NCI-H82 treated with DMSO at 0.1 percent for 48 hours (cell line): ENCODE measurements around the gene FAM25G.
A peak's percentile ranks its signal among the peaks of the same experiment; 100 is the strongest.

ENCODE experiments used
- DNase-seq: peaks from one replicate; lab custom pipeline; 2025; ENCODE audit not compliant: unreplicated experiment; lab: John Stamatoyannopoulos, UW

Gene FAM25G

GRCh38 chr10:47449102-47449978 is 42.2 kb downstream of the FAM25G start:
- DNase-seq, result no peak

DNA sequence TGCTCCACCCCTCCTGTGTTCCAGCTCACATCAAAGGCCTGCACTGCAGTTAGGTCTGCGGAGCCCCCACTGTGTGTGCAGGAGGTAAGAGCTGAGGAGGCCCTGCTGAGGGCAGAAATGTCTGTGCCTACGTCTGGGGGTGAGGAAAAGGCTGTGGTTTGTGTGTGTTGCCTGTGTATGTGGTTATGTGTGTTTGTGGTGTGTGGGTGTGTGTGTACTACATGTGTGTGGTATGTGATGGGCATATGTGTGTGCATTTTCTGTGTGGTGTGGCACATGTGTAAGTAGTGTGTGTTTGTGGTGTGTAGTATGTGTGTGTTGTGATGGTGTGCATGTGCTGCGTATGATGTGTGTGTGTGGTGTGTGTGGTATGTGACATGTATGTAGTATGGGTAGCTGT is 43.8 kb downstream of the FAM25G start:
- no peak for DNase-seq

GRCh38 chr10:47447209-47447608 is 44.3 kb downstream of the FAM25G start:
- DNase-seq, result no peak

DNA sequence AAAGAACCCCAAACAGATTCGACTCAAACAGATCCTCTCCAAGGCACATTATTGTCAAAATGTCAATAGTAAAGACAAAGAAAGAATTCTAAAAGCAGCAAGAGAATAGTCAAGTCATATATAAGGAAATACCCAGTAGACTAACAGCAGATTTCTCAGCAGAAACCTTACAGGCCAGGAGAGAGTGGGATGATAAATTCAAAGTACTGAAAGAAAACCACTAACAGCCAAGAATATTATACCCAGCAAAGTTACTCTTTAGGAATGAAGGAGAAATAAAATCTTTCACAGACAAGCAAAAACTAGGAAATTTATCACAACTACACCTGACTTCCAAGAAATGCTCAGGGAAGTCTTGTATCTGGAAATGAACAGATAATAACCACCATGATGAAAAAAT is 45.8 kb downstream of the FAM25G start:
- DNase-seq, result no peak

- no peak for DNase-seq
Observed at GRCh38 chr10:47444047-47444446, 47.5 kb downstream of the FAM25G start.

GRCh38 chr10:47443145-47443544 is 48.4 kb downstream of the FAM25G start:
- no peak for DNase-seq

GRCh38 chr10:47442351-47442750 is 49.1 kb downstream of the FAM25G start:
- no peak for DNase-seq

DNA sequence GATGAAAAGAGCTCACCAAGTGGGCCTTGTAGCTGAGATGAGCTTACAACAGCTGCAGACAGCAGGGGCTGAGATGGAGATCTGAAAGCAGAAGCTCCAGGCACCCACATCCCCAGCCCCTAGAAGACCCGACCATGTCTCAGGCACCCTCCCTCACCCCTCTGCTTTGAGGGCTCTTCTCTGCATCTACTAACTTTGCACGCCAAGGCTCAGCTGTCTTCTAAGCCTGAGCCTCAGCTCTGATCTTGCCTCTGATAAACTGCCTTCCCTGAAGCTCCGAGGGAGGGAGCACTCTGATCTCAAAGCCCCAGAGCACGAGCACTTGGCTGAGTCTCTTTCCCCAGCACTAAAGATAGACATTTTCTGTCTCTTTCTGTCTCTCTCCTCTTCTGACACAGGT is 49.6 kb downstream of the FAM25G start:
- DNase-seq, result no peak

GRCh38 chr10:47440207-47440606 is 51.3 kb downstream of the FAM25G start:
- DNase-seq, result no peak

DNA sequence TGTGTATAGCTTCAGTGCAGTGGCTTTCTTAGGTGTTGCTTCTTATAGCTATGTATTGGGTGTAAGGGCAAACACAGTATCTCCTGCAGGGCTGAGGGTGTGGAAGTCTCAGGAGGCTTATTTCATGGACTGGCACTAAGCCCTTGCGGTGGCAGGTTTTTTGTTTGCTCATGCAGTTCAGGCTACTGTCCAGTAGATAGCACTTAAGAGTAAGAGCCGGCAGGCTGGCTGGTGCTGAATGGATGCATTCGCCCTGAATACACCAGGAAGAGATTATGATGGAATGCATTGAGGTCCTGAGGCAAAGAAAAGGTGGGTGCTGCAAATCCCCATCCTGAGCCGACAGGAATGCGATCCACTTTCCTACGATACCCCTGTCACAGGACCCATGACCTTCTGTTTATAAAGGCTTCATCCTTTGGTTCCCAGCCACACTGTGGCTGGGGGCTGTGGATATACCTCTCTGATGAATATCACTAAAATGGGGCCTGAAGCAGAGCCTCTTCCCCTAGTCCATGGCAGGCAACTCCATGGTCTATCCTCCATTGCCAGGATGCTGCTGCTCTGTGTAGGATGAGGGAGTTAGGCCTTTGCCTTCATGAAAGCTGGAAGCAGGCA is 52.5 kb downstream of the FAM25G start:
- peak; percentile 1 for DNase-seq
